HG03520 (cell line): Measurements from ENCODE around the gene EPHA6.
"Not testable (repeated sequence)": the region's sequence is repeated elsewhere in the genome, so short reads cannot be mapped to it uniquely, and the experiment has no call there.

Experiments
- ATAC-seq: cut with Tn5 transposase; IDR thresholded peaks from one replicate; pipeline ENCODE4 v1.9.1; 2021; ENCODE audit warnings: mild to moderate bottlenecking, moderate library complexity; ENCODE audit not compliant: unreplicated experiment

The EPHA6 gene

DNA sequence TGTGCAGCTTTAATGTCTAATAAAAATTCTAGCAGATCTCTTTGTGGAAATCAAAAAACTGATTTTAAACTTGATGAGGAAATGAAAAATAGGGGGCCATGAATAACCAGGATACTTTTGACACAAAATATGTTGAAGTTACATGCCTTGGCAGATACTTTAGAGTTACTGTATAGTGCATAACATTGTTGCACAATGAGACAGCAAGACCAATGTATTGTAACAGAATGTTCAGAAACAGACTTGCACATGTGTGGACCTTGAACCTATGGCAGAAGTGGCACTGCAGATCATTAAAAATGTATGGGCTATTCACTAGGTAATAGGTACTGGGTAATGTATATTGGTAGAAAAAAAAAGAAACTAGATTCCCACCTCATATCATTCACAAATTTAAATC, 607.2 kb downstream of the EPHA6 start:
- ATAC-seq, result no peak

DNA sequence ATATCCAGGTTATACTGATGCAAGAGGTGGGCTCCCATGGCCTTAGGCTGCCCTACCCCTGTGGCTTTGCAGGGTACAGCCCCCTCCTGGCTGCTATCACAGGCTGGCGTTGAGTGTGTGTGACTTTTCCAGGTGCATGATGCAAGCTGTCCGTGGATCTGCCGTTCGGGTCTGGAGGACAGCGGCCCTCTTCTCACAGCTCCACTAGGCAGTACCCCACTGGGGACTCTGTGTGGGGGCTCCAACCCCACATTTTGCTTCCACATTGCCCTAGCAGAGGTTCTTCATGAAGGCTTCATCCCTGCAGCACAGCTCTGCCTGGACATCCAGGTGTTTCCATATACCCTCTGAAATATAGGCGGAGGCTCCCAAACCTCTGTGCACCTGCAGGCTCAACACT, 610.6 kb downstream of the EPHA6 start:
- ATAC-seq, result no peak

DNA sequence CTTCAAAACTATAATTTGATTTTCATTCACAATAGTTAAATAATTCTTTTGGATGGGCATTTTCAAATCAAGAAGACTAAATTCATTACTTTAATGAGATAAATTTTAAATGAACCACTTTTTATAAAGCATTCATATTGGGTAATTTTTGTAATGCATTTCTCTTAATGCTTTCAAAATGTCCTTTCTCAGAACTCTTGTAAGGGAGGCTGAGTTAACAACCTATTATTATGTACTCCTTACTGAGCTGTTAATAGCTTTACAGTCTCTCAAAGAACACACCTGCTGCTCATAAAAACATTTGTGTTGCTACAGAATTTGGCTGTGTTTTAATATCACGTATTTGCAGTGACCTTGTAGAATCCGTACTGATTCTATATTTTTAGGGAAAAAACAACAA, 616.2 kb downstream of the EPHA6 start:
- ATAC-seq, result no peak

DNA sequence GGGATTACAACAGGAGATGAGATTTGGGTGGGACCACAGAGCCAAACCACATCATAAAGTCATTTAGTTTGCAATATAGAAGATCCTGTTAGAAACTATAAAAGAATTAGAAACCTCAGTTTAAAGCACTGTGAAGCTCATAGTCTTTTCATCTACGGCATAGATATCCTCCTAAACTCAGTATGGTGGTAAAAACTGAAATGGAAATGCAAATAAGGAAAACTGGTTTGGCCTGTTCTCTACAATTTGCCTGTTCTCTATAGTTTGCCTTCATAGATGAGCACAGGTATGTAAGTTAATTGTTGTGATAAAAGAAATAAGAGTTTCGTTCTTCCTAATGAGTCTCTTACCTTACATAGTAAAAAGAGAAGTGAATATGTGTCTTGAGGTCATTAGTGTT, 618.5 kb downstream of the EPHA6 start:
- ATAC-seq, result no peak

DNA sequence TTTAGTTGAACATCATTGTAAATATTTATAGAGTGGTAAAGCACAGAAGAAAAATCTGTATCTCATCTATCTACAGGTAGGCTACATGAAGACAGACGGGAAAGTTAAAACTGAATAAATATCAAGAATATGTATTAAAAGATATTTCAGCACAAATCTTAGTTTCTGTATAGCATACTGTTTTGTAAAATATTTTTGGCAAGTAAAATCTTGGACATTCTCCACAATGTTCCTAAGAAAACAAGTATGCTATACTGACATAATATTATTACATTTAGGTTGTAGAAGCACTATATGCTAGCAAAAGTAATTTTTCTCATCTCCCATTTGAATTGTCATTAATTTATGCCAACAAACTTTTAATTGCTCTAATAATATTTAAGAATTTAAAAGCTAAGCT, 623.7 kb downstream of the EPHA6 start:
- no peak for ATAC-seq

DNA sequence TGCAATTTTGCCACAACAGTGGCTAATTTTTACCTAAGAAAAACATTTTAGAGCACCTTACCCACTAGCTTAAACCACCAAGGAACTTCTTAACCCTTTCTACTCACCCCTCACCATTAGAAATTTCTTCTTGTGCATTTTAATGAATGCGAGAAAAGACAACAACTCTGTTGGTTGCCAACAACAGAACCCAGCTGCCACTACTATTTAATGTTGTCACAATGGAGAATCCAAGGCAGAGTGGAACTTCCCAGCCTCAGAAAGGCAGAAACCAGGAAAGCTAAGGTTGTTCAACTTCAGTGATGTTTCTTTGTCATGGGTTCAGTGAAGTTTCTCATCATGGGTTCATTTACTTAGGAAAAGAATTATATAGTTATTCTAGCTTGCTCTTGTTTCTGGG, 625.0 kb downstream of the EPHA6 start:
- no peak for ATAC-seq

DNA sequence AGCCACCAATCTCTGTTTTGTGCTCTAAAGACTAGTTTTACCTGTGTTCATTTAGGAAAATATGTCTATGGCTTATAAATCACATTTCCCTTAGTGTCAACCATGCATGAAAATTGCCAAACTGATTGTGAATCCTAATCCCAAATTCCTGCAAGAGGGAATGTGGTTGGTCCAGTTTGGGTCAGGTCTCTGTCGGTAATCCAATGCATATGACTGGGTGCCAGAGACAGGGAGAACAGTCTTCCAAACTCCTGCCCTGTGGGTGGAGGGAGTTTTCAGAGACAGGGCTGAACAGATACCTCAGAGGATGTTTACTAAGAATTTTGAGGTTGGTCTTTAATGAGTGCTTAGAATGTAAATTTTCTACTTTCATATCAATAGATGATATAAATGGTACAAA, 649.6 kb downstream of the EPHA6 start:
- no peak for ATAC-seq

DNA sequence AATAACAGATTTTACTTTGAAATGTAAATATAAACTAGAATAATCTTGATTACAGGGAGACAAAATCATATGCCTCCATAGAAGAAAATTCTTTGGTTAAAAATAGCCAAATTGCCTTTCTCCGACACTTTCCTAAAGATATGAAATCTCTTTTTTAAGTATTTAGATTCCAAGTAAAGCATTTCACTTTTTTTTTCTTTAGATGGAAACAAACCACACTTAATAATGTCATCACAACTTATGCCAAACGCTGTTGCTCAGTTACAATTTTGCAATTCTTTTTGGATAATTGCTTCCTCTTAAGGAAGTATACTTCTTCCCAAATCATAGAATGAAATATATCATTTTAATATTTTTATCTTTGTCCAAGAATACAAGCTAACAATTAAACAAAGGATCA, 656.1 kb downstream of the EPHA6 start:
- ATAC-seq, result no peak

DNA sequence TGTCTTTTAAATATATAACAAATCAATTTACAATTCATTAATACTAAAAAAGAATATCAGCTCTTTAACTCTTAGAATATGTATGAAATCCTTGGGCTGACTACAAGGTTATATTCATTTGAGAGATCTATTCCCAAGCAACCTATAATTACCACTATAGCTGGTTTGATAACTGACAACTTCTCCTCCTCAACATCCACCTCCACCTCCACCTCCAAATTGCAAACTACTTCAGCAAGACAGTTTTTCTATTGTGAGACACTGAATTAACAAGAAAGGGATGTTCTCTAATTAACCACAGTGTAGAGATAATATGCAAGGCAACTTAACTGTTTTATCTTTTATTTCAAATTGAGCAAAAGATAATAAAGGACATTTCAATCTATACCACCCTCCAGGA, 665.3 kb downstream of the EPHA6 start:
- no peak for ATAC-seq

DNA sequence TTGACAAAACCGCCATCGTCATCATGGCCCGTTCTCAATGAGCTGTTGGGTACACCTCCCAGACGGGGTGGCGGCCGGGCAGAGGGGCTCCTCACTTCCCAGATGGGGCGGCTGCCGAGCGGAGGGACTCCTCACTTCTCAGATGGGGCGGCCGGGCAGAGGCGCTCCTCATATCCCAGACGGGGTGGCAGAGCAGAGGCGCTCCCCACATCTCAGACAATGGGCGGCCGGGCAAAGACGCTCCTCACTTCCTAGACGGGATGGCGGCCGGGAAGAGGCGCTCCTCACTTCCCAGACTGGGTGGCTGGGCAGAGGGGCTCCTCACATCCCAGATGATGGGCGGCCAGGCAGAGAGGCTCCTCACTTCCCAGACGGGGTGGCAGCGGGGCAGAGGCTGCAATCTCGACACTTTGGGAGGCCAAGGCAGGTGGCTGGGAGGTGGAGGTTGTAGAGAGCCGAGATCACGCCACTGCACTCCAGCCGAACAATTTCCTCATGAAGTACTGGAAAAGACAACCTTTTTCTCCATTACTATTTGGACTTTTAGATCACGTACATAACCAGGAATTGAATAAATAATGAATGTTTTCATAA, 666.4 kb downstream of the EPHA6 start:
- ATAC-seq, result not testable (repeated sequence)

DNA sequence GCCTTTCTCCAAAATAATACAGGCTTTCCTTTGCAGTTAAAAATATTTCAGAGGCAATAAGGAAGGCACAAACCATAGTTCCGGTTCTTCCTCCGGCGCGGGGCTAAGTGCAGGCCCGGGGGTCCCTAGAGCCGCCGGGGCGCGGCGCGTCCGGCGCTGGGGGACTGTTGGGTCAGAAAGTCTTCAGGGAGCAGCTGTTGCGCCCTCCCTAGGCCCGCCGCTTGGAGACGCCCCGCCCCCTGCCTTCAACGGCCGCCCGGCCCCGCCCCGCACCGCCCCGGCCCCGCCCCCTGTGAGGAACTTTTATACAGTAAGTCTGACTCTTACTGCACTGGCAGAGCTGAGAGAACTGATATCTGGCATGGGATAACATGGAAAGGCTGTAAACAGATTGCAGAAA, 667.0 kb downstream of the EPHA6 start:
- no peak for ATAC-seq

DNA sequence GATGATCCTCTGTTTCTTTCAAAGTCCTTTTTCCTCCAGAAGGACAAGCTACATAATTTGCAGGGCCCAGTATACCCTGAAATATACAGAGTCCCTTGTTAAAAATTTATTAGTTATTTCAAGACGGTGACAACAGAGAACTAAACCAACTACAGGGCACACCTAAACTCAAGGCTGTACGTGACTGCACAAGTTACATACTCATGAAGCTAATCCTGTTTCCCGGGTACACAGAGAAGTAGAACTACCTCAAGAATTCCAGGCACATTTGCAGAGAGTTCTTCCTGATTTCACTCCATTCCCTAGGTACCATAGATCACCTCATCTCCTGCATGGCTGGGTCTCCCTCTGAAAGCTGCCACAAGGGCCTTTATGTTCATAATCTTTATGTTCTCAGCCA, 670.8 kb downstream of the EPHA6 start:
- ATAC-seq, result no peak

DNA sequence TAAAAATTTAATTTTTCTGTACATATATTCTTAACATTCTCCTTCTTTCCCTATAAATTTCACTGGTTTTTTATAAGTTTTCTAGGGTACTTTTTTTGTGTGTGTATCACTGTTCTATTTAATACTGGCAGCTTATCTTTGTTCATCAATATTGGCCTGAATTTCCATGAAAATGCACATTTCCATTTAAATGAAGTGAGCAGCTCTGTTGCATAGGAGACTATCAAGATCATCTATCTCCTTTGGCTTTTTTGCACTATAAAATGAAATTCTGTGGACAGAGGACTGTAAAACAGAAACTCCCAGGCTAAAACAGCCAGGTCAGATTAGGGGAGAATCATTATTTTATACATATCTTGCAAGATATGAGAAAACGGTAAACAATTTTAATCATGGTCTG, 673.2 kb downstream of the EPHA6 start:
- ATAC-seq, result no peak

DNA sequence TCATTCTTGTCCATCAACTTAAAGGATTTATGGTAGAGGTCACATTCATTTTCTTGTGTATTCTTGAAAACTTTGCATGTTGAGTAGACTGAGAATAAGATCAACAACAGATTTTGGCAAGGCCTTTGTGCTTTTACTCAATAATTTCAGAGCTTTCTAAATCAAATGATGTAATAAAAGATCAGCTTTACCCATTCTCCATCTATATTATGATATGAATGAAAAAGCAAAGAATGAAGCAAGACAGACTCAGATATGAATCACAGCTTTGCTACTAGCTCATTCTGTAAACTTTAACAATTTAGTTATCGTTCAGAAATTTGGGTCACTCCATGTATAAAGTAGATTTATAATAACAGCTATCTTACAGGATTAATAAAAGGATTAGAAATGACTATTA, 674.3 kb downstream of the EPHA6 start:
- ATAC-seq, result no peak

DNA sequence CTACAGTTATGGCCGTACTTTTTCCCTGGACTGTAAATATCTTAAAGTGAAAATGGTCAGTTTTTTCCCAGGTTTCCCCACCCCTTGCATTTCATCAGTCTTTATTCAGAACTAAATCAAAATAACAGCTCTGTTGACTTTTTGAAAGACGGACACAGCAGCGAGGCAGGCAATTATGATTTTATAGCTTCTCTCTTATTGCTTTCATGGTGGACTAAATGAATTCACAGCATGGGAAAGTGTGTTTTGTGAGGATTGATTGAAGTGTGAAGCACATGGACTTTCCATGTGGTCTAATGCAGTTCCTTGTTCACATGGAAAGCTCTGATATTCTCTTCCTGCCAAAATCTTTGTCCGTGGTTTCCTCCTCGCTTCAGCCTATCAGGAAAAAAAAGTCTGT, 681.5 kb downstream of the EPHA6 start:
- no peak for ATAC-seq

DNA sequence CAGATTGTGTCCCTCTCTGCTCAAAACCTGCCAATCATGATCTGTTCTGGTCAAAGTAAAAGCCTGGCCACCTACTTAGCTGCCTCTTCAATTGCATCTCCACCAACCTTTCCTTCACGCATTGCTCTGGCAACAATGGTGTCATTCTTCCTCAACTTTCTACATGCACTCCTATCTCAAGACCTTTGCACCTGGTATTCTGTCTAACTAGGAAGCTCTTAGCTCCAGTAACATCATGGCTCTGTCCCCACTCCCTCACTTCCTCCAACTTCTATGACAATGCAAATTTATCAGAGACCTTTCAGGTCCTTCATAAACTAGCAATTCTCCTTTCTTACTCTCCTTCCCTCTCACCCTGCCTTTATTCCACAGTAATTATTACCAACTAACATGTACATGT, 682.7 kb downstream of the EPHA6 start:
- ATAC-seq, result no peak

DNA sequence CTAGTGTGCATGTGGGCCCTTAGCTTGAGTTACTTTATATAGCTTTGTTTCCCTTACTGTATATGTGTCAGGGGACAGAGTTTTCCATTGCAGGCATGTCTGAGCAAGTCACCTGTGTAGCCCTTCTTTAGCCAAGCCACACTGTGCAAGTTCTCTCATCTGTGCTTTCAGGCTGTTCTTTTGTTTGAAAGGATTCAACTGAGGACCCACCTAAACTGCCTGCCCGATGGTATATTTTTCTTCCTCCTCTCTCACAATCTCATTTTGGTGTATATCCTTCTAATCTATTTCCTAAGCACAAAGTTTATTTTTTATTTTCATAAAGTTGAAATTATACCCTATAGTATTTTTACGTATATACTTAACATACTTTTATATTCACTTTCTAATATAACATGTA, 690.1 kb downstream of the EPHA6 start:
- no peak for ATAC-seq

DNA sequence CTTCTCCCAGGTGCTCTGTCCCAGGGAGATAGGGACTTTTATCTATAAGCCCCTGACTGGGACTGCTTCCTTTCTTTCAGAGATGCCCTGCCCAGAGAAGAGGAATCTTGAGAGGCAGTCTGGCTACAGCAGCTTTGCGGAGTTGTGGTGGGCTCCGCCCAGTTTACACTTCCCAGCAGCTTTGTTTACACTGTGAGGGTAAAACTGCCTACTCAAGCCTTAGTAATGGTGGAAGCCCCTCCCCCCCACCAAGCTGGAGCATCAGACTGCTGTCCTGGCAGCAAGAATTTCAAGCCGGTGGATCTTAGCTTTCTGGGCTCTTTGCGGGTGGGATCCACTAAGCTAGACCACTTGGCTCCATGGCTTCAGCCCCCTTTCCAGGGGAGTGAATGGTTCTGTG, 696.4 kb downstream of the EPHA6 start:
- ATAC-seq, result no peak

DNA sequence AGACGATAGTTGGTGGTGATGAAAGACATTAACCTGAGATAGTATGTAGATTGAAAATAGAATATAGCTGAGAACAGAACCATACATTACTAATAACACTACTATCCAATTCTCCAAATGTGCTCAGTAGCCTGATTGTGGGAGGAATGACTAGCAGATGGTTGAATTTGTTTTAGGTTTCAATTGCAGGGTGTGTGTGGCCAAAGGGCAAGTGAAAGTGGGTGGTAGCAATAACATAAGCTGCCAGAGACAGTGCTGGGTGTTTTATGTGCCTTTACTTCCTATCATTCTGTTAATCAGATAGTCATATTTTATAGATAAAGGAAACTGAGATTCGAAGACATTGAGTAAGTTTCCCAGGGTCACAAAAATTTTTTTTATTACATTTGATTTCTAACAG, 700.7 kb downstream of the EPHA6 start:
- no peak for ATAC-seq

DNA sequence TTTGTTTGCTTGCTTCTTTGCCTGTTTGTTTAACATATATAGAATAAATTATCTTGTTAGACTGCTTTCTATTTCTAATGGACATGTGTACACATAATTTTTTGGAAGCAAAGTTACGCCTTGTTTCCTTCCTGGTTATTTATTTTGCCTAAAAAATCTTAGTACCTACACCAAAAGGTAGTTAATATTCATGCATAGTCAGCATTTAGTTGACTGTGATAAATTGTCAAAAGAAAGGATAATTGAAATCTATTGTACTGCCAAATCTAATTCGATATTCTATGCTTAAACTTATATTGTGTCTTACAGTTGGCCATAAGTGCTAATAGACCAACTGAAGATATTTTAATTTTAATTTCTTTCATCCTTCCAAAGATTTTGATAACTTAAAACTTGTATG, 716.3 kb downstream of the EPHA6 start:
- no peak for ATAC-seq

DNA sequence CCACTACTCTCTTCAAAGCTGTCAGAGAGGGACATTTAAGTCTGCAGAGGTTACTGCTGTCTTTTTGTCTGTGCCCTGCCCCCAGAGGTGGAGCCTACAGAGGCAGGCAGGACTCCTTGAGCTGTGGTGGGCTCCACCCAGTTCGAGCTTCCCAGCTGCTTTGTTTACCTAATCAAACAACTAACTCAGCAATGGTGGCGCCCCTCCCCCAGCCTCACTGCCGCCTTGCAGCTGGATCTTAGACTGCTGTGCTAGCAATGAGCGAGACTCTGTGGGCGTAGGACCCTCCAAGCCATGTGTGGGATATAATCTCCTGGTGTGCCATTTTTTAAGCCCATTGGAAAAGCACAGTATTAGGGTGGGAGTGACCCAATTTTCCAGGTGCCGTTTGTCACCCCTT, 733.2 kb downstream of the EPHA6 start:
- not testable (repeated sequence) for ATAC-seq

DNA sequence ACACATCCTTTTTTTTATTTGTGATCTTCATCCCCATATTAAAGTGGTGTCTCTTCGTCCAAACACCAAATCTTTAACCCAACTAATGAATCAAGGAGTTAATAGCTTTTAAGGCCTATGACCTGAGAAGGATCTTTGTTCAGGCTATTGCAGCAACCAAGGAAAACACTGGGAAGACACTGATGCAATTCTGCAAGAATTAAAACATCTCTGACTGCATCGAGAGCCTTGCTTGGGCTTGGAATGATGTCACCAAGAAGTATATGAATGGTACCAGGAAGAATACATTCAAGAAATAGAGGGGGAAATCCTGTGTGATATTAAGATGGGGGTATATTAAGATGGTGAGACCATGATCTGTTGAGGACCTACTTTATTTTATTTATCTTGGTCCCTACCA, 736.0 kb downstream of the EPHA6 start:
- no peak for ATAC-seq

DNA sequence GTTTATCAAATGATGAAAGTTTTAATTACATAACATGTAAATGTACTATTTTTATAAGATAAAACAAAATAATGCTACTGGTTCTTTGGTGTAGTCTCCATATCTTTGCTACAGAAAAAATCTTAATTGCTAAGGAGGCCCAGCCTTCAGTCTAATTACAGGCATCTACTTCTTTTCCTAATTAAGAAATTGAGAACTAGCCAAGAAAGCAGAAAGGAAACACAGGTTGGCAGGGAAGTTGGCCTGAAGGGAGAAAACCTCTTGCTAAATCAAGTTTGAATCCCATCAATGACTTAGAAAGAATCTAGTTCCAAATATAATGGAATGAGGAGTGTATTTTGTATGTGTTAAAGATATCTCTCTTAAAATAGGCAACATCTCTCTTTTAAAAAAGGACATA, 737.8 kb downstream of the EPHA6 start:
- ATAC-seq, result no peak

DNA sequence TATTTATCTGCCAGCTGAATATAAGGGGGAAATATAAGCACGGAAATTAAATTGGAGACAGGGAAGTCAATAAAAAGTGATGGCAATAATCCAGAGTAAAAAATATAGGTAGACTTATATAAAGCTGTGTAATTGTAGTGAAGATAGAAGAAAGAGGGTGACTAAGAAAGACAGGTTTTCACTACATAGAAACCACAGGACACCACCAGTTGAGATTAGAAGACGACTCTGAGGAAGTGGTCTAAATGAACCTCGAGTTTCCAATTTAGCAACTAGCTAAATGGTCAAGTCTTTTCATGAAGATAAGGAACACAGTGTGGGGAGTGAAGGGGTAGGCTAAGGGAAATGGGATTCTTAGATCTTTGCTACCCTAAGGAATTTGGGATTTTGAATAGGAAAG, 761.3 kb downstream of the EPHA6 start:
- ATAC-seq, result no peak
